ENCODE results near the gene RHBDL1.

RHBDL1 gene

GRCh38 chr16:658679-659571 is 16.5 kb upstream of the RHBDL1 start:
- no peak for DNase-seq

DNA sequence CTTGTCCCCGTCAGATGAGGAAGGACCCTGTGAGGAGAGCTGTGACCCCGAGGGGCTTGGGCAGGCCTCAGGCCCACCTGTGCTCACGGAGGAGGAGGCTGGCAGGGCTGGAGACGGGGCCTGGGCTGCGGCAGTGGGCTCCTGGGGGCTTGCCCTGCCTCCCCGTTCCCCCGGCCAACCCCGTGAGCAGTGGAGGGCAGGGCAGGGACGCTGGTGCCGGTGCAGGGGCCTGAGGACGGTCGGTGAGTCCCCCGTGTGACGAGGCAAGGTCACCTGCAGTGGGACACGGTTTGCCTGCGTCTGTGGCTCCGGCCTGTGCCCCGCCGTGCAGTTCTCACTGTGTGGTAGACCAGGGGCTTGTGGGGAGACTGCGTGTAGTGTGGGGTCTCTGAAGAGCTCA is 15.9 kb upstream of the RHBDL1 start:
- no peak for DNase-seq

DNA sequence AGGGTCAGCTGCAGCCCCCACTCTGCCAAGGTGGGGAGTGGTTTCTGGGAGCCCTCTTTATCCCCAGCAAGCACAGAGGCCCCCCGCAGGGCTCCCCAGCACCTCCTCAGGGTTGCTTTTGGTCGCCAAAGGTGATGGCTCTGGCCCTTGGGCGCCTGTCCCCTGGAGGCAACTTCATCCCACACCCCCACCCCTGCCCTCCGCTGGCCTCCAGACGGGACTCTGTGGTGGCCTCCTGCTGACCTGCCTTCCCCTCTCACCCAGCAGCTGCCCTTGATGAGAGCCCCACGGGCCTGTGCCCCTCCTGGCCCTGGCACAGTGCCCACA is 15.4 kb upstream of the RHBDL1 start:
- DNase-seq = no peak

GRCh38 chr16:660459-661183 is 14.8 kb upstream of the RHBDL1 start:
- DNase-seq = peak in 4 of 5 experiments; percentile 49 to 70 (median 57)

DNA sequence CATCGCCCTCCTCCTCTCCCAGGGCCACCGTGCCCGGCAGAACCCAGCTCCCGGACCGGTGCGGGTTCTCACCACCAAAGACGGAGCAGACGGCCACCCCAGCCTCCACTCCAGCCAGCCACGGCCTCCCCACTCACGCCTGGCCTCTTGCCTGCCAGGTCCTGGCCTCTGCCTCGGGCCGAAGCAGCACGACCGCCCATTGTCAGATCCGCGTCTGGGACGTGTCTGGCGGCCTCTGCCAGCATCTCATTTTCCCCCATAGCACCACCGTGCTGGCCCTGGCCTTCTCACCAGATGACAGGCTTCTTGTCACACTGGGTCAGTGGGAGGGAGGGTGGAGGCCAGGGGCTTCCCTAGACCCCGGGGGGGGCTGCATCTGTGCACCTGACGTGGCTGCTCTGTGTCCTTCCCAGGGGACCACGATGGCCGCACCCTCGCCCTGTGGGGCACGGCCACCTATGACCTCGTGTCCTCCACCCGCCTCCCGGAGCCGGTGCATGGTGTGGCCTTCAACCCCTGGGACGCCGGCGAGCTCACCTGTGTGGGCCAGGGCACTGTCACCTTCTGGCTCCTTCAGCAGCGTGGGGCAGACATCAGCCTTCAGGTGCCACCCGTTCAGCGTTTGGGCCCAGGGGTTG is 14.2 kb upstream of the RHBDL1 start:
- no peak for DNase-seq

DNA sequence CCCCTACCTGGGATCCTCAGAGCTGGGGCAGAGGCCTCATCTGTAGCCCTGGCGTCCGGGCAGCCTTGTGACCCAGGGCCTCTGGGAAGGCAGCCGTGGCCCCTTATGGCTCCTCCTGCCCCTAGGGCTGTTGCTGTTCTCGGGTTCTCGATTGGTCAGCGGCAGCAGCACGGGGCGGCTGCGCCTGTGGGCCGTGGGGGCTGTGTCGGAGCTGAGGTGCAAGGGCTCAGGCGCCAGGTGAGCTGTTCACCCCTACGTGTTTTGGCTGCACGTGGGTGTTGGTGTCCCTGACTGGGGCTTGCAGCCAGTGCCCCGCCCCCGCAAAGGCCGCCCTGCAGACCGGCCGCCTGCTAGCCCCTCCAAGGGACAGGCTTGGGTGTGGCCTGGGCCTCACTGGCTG is 13.4 kb upstream of the RHBDL1 start:
- DNase-seq = no peak

DNA sequence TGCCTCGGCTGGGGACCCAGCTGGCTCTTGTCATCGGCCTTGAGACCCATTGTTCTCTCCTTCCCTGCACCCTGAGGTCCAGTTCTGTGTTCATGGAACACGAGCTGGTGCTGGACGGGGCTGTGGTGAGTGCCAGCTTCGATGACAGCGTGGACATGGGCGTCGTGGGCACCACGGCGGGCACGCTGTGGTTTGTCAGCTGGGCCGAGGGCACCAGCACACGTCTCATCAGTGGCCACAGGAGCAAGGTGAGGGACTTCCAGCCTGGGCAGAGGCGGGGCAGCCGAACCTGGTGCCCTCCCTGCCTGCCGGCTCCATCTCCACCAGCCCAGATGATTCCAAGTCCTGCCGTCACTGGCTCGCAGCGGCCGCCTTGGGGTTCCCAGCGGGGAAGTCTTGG is 12.9 kb upstream of the RHBDL1 start:
- DNase-seq = no peak

DNA sequence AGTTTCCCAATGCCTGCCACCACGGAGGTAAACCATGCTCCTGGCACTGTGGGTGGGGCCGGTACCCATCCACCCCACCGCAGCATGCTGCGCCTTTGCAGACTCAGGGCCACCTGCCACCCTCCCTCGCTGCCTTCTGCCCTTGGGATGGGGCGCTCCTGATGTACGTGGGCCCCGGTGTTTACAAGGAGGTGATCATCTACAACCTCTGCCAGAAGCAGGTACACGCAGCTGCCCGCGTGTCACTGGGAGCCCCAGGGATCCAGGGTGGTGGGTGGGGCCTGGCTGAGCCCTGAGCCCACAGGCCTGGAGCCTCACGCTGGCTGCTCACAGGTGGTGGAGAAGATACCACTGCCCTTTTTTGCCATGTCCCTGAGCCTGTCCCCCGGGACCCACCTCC is 8.9 kb upstream of the RHBDL1 start:
- DNase-seq = no peak

- no peak for DNase-seq
Observed at GRCh38 chr16:667113-667779, 8.2 kb upstream of the RHBDL1 start.

DNA sequence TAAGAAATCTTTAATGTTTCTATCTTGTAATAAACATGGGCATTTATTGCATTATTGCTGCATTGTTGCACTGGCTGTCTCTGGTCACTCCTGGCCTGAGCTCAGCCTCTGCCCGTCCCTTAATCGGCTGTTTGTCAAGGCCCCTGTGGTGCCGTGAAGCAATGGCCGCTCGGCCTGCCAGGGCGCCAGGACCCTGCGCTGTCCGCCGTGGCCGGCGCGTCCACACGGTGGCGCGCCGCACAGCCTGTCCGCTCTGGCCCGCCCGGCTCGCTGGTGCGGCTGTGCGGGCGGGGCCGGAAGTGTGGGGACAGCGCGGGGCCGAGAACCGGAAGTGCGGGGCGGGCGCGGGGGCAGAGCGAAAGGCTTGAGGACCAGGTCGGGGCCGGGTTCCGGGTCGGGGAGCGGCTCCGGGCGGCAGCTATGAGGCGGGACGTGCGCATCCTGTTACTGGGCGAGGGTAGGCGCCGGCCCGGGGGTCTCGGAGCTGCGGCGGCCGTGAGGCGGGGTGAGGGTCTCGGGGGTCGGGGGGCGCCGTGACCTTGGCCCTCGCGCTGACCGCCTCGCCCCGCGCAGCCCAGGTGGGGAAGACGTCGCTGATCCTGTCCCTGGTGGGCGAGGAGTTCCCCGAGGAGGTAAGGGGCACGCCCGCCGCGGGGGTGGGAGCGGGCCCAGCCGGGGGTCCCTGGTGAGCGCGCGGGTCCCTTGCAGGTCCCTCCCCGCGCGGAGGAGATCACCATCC is 7.5 kb upstream of the RHBDL1 start, which contains the start of gene RHOT2:
TSS of gene RHOT2 (plus strand) at position 353 of the 739 bp plus-strand sequence. CDS start at position 421, 68 bp downstream.
- peak; percentile 77 to 95 (median 87) for DNase-seq

DNA sequence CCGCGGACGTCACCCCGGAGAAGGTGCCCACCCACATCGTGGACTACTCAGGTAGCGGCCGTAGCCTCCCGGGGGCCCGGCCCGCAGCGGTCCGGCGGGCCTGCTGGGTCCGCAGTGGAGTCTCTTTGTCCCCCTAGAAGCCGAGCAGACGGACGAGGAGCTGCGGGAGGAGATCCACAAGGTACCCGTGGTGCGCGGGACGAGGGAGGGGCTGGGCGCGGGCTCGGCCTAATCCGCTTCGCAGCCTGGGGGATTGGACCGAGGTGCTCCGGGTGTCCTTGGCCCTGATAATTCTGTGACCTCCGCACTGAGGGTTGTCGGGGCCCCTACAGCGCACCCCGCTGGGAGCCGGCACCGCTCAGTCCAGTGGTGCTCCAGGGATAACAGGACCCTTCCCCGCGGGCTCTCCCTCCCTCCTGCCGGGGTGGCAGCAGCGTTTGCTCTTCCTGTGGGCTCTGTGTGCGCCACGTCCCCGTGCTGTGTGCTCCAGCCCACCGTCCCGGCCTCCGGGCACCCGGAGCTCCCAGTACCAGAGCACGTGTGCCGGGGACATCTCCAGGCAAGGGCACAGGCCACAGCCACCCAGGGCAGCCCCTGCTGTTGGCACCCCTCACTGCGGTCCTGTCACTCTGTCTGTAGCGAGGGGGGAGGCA is 6.8 kb upstream of the RHBDL1 start:
- DNase-seq = no peak

- DNase-seq = no peak
Observed at GRCh38 chr16:669666-670065, 5.8 kb upstream of the RHBDL1 start.

DNA sequence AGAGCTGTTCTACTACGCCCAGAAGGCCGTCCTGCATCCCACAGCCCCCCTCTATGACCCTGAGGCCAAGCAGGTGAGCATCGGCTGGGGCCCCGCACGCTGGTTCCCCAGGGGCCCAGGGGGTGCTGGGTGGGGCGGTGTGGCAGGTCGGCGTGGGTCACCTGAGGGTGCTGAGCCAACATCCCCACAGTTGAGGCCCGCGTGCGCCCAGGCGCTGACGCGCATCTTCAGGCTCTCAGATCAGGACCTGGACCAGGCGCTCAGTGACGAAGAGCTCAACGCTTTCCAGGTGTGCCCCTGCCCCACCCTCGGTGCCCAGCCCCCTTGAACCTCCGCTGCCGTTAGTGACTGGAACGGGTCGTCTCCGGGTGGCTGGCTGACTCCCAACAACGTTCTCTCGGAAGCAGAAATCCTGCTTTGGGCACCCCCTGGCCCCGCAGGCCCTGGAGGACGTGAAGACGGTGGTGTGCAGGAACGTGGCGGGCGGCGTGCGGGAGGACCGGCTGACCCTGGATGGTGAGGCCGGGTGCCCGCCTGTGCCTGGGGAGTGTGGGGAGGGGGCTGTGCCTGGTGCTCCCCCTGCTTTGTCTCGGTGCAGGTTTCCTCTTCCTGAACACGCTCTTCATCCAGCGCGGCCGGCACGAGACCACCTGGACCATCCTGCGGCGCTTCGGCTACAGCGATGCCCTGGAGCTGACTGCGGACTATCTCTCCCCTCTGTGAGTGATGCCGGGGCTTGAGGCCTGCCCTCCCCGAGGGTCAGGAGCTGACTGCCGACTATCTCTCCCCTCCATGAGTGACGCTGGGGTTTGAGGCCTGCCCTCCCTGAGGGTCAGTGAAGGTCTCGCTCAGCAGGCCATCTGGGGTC is 4.8 kb upstream of the RHBDL1 start:
- DNase-seq = no peak

GRCh38 chr16:671353-672131 is 3.9 kb upstream of the RHBDL1 start:
- no peak for DNase-seq

- DNase-seq = no peak
Observed at GRCh38 chr16:672371-672770, 3.1 kb upstream of the RHBDL1 start.

DNA sequence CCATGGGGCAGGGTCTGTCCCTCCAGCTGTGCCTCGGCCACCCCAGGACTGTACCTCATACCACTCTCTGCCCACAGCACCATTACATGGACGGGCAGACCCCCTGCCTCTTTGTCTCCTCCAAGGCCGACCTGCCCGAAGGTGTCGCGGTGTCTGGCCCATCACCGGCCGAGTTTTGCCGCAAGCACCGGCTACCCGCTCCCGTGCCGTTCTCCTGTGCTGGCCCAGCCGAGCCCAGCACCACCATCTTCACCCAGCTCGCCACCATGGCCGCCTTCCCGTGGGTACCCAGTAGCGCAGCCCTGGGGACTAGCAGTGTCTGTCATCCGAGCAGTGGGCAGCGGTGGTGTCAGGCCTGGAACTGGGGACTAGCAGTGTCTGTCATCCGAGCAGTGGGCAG is 2.6 kb upstream of the RHBDL1 start:
- no peak for DNase-seq

GRCh38 chr16:673399-673991 is 2.0 kb upstream of the RHBDL1 start:
- DNase-seq = no peak

DNA sequence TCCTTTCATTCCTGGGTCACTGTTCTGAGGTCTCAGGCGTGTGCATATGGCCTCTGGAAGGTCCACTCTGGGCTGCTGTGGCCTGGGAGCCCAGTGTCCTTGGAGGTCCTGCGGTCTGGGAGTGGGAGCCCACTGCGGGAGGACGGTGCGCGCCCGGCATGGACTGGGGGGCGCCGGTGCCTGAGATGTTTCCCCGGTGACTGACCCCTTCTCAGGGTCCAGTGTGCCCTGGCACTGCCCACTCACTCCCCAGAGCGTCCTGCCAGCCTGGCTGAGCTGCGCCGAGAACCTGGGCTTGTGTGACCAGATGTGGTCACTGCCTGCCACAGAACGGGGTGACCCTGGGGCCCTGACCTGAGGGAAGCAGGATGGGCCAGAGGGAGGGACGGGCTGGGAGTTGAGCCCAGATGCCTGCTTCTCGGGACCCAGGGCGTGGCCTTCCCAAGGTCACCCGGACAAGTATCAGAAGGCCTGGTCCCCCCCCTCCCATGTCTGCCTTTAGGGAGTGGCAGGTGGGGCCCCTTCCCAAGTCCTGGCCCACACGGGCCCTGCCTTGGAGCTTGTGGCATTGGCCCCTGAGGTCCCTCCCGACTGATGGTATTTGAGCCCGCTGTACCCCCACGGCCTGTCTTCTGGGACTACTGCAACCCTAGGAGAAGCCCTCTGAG is 1.1 kb upstream of the RHBDL1 start:
- DNase-seq = no peak

Measured in T-helper 2 cell (primary cell).